B cell (primary cell): Measurements from ENCODE around the gene ALDOB.

ENCODE experiments used
- CTCF ChIP-seq: fragments of 200-600 bp; IDR thresholded peaks from one replicate; pipeline ENCODE4 v1.8.0; 2022; ENCODE audit warnings: antibody characterized with exemption, mild to moderate bottlenecking
- EZH2 ChIP-seq: IDR thresholded peaks from 2 replicates; pipeline ENCODE4 v1.6.1; 2012; ENCODE audit warnings: borderline replicate concordance, low read depth, mild to moderate bottlenecking, moderate library complexity, low read length; ENCODE audit not compliant: insufficient read depth, poor library complexity, severe bottlenecking

- TF ChIP-seq CTCF: no peak
- no peak for TF ChIP-seq EZH2
Measured at GRCh38 chr9:101470929-101471328, 35.4 kb upstream of the ALDOB start.
